ENCODE data around the gene SPATS2L.
"Not testable (repeated sequence)": the region's sequence is repeated elsewhere in the genome, so short reads cannot be mapped to it uniquely, and the experiment has no call there.

SPATS2L gene

DNA sequence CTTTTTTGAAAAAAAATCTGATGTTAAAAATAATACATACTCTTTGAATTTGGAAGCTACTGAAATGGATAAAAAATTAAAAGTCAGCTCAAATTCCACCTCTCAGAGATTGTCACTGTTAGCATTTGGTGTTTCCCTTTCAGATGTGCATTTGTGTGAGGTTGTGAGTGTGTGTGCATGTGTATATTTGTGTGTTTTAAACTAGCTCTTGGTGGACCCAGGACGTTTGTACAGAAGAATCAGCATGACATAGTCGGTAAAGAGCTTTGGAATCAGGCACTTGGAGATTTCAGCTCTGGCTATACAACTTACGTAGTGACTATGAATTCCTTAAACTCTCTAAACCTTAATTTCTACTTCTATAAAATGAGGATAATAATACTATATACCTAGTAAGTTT, 14.5 kb downstream of the SPATS2L start:
- no peak for DNase-seq (ENCODE audit: low spot score)

DNA sequence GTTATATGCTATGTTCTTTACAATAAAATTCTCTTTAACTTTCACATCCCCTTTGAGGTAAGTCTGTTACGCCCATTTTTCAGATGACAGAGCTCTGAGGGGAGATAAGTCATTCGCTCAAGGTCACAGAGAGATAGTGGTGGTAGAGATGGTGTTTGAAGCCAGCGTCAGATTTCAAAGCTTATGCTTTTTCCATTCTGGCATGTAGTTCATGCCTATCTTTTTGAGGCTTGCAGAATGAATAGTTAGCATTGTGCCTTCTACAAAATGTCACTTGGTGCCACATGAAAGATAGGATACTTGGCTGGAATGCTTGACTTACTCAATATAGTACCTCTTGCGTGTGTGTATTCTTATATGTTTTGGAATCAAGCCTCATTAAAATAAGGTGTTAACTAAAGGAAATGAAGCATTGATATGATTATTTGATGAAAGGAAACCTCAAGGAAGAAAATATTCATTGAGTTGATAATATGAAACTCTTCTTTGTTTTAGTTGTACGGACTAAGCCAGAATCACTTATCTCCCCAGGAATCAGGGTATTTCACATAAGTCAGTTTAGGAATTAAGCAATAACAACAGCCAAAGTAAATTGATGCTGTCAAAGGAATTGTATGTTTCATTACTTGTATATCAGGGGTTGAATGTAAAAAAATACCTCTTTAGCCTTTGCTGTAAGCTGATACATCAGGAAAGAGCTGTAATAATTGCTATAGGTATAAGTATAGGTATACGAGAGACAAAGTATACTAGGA, 15.5 kb downstream of the SPATS2L start:
- no peak for DNase-seq (ENCODE audit: low spot score)

DNA sequence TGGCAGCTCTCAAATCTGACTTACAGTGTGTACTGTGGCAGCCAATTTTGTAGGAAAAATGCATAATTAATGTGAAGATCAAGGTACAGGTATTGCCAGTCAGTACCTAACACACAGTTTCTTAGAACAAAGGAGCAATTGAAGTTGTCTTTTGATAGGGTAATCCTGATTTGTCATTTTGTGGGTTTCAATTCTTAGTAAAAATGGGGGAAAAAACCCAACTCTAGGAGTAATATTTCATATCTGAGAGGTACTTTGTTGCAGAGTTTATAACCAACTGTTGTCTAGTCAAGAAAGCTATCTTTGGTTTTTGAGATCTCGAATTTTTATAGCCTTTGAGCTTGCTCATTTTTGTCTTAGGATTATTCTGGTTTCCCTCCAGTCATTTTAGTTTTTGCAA, 16.1 kb downstream of the SPATS2L start:
- DNase-seq (ENCODE audit: low spot score): no peak

DNA sequence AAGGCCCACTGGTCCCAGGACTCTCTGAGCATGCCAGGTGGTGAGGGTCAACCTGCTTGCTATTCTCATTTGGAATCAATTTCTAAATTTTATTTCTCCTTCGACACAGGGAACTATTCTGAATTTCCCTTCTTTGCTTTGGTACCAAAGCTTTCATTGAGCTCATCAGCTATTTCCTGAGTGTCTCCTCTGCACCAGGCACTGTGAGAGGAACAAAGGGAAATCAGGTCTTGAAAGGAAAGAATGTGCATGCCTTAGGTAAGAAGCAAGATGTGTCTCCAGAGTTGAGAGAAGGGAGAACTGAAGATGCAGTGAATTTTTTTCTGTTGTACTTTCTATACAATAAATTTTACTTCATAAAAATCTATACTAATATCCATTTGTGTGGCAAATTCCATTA, 17.9 kb downstream of the SPATS2L start:
- DNase-seq (ENCODE audit: low spot score): no peak

DNA sequence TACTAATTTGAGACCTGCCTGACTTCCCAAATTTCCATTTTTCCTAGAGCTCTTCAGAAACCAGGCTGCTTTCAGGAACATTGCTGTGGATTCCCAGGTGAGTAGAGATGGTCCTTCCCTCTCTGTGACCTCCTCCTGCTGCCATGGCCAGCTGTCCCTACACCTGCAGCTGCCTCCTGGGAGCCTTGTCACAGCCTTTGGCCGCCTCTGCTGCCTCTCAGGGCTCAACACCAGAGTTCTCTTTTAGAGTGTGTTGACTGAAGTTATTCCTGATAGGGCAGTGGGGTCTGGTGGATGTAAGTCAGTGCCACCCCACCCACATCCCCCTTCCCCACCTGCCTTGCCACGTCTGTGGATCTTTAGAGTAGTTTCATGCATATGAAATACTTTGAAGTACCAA, 22.9 kb downstream of the SPATS2L start:
- no peak for DNase-seq (ENCODE audit: low spot score)

DNA sequence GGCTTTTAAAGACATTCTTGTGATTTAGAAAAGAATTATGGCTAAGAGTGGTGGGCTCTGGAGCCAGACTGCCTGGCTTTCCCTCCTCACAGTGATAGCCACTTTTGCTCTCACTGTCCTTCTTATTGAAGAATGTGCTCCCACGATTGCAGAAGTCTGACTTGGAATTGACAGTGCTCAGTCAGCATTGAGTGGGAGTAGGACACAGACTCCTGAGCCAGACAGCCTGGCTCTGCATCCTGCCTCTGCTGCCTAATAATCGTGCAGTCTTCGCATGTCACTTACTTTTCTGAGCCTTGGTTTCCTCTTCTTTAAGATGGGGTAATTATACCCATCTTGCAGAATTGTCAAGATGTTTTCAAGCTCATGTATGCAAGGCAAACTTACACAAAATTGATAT, 23.3 kb downstream of the SPATS2L start:
- no peak for DNase-seq (ENCODE audit: low spot score)

DNA sequence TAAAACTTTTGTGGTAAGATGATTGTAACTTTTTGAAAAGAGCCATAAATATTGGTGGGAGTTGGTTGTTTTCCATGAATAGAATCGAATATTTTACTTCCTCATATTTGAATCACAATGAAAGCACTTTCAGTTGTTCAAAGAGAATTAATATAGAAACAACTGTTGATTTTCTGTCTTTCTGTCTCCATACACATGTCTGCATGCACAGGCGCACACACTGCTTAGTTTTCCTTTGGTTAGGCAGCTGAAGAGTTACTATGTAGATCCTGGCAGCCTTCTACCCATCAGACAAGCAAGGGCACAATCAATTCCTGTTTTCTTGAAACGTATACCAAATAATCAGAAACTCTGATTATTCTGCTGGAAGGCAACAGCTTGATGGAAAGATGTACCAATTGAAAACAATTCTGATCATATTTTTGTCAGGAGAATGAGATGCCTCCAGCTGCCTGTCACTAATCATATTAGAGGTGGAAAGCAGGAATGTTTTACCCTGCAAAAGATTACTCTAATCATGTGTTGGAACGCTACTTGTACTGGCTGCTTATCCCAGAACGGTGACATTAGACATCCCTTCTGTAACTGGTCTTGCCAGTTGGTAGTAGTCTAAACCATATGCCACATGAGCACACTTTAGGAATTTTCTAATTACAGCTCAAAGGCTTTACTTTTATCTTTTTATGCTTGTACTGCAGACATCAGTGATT, 24.0 kb downstream of the SPATS2L start:
- DNase-seq (ENCODE audit: low spot score): no peak

DNA sequence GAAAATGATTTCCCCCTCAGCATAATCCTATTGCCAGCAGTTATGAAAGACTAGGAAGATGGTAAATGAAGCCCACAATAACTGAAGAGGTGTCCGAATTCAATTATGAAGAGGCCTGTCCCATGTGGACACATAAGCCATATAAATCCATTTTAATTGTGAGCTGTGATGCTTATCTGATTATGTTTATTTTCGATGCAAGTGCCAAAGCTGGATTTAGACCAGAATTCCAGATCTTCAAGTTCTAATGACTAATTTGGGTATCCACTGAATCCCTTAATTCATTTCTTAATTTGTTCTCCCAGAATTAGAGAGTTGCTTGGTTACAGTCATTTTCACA, 24.5 kb downstream of the SPATS2L start:
- no peak for DNase-seq (ENCODE audit: low spot score)

DNA sequence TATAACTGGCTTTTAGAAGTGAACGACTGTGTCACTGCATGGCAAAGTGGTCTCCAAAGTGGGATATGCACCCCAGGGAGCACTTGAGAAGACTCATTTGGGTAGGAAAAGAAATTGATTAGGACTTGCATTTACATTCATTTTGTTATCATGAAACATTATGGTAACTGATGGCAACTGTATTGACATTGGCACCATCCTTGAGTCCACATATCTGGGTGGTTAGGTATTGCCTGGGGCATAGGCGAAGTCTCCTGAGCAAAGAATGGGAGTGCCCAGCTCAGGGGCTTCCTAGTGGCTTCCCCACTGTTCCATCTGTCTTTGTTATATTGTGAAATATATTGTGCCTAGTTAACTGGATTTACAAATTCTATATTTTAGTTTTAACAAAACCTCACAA, 29.2 kb downstream of the SPATS2L start:
- no peak for DNase-seq (ENCODE audit: low spot score)

DNA sequence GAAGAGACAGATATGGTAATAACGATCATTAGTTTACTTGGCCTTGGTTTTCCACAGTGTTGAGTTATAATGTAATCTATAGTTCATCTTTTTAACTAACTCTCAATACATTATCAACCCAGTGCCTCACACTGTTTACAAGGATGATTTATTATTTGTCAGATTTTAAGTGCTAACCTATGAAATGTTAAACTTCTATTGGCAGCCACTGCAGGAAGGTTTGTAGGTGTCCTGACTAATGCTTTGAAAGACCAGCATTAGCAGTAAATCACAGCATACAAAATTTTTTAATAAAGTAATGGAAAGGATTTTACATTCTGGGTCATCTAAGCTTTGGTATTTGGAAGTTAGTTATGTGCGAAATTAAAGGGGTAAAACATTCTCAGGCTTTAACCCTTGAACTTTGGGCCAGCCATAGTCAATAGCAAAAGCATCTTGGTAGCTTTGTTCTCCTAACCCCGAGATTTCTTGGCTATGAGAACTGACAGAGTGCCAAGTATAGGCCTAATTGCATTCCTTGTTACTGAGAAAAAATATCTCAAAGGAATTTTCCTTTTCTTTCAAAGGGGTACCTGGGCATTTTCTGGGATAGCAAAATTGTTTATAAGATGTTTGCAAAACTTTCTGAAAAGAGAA, 30.6 kb downstream of the SPATS2L start:
- no peak for DNase-seq (ENCODE audit: low spot score)

DNA sequence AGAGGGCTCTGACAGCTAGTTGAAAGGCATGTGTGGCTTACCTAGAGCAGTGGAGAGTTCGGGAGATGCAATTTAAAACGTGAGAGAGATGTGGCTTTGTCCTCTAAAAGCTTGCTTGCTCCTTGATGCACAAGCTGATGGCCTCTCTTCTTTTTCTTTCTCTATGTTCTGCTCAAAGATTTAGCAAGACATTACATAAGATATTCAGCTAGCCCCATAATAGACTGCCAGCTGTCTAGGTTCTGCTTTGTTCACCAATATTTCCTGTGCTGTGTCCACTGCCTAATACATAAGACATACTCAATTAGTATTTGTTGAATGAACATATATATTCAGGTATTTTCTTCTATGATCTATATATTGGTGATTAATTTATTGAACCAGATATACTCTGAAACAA, 31.1 kb downstream of the SPATS2L start:
- DNase-seq (ENCODE audit: low spot score): no peak

DNA sequence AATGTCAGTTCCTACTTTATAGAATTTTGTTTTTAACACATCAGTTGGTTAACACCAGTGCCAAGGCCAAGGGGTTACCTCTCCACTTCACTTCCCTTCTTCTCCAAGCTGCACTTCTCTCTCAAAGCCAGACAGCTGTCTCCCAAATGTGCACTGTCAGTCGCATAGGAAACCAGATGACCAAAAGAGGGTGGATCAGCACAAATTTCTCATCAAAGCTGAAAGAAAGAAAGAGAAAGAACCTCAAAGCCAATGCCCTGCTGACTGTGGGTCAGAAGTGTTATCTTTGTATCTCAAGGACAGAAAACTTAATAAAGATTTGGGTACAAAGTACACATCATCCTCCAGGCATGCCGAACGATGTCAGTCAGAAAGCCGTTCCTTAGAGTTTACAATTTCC, 32.2 kb downstream of the SPATS2L start:
- no peak for DNase-seq (ENCODE audit: low spot score)

DNA sequence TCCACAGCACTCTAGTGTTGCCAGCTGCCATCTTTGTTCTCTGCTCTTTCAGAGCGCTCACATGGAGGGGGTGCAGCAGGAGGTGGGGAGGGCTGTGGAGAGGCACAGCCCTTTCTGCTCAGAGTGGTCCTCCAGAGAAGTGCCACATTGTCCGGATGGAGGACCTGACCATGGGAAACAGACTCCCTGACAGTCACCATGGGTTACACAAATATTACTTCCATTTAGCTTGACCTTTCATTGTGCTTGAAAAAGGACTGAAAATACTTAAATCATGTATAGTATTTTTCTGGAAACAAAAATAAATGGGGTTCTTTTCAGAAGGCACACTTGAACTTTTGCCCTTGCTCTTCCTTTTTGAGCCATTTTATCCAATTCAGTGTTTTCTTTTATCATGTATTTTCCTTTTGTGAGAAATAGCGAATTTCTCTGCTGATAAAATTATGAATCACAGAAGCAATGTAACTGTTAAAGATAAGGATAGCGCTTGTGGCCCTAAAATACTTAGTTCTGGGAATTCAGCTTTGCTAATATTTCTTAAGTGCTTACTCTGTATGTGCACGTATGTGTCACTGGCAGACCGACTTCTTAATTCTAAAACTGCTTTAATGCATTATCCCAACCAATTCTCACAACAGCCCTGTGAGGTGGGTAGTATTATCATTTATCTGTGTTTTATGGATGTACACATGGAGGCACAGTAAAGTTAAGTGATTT, 34.2 kb downstream of the SPATS2L start:
- no peak for DNase-seq (ENCODE audit: low spot score)

DNA sequence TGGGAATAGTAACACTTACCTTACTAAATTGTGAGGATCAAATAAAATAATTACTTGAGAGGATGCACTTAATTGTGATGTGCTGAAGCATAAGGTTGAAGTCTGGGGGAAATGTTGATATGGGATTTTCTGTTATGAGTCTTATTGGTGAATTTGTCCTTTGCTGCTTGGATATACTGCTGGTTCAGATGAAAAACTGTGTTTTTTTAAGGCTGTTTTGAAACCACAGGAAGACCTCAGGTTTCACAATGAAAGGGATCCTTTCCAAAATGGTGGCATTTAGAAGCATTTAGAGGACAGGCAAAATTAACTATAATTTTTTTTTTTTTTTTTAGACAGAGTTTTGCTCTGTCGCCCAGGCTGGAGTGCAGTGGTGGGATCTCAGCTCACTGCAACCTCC, 34.9 kb downstream of the SPATS2L start:
- no peak for DNase-seq (ENCODE audit: low spot score)

DNA sequence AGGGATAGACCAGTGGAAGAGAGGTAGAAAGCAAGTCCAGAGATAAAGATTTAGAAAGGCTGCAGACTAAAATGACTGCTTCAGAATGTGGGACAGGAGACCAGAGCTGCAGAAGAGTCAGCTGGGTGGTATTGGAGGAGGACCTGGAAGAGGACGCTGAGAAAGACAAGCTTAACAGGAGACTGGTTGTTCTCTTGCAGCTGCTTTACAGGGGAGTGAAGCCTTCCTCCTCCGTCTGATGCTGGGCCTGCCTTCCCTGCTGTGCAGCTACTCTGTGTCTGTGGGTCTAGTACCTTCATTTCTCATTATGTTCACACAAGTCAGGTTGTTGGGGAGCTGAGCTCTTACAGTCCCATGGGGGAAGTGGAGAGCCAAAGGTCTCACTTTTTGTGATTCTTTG, 35.7 kb downstream of the SPATS2L start:
- no peak for DNase-seq (ENCODE audit: low spot score)

DNA sequence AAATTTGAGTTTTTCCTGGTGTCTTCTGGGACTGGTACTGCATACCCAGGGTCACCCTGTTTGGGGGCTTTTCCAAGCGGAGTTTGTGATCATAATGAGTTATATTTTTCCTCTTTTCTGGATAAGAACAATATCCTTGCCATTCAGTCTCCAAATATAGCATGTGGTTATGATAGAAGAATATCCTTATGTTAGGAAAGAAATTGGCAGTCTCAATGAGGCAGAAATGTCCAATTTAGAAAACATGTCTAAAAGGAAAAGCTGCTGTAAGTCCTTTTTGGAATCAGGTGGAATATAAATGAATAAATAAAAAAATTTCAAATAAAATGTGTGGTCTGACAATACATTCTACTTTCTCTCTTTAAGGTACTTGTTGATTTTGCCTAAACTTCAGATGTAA, 36.2 kb downstream of the SPATS2L start:
- DNase-seq (ENCODE audit: low spot score): no peak

DNA sequence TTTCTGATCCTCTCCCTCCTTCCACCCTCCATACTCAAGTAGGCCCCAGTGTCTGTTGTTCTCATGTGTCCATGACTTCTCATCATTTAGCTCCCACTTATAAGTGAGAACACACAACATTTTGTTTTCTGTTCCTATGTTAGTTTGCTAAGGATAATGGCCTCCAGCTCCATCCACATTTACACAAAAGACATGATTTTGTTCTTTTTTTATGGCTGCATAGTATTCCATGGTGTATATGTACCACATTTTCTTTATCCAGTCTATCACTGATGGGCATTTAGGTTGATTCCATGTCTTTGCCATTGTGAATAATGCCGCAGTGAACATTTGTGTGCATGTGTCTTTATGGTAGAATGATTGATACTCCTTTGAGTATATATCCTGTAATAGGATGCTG, 37.7 kb downstream of the SPATS2L start:
- not testable (repeated sequence) for DNase-seq (ENCODE audit: low spot score)

DNA sequence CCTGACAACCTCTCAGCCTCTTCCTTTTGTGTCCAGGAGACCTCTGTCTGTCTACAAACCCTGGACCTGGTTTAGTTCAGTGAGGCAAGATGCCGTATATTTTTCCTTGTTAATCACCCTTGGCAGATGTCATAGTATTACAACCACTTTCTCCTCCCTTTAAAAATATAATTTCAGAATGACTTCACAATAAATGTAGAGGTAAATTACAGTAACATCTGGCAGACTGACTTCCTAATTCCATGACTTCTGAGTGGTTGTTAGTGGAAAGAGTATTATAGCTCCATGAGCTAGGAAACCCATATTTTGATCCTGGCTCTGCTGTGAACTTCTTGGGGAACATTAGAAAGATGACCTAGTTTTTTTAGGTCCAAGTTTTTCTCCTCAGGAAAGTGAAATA, 39.5 kb downstream of the SPATS2L start:
- DNase-seq (ENCODE audit: low spot score): no peak

DNA sequence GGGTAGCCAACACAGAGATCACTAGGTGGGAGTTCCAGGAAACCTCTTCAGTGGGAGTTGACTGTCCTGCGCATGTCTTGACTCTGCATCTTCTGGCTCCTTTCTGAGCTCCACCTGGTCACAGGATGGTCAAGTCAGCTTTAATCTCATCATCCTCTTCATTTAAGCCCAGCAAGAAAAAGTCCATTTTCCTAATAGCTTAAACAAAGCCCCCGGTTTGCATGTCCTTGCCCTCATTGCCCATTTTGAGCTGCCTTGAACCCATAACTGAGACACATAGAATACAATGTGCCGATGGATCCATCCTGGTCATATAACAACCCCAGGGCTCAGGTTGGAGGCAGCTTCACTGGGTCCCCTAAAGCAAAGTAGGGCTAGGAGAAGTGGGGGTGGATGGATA, 40.8 kb downstream of the SPATS2L start:
- DNase-seq (ENCODE audit: low spot score): no peak

DNA sequence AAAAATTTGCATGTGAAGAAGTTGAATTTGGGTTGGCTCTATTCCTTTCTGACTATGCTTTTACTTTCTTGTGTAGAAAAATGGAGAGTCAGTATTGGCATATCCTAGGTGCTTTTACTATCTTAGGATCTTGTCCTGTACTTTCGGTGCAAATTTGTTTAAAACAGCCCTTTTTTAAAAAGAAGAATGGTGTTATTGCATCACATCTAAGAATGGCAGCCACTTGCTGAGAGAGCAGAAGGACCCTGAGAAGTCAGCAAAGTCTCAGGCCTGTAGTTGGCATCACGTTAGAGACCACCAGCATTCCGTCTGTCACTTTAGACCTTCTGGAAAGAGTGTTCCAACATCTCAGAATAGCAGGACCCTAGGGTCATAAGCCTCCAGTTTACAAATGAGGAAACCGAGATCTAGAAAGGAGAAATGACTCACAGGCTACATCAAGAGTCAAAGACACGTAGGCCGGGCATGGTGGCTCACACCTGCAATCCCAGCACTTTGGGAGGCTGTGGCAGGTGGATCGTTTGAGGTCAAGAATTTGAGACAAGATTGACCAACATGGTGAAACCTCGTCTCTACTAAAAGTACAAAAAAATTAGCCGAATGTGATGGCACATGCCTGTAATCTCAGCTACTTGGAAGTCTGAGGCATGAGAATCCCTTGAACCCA, 42.5 kb downstream of the SPATS2L start:
- no peak for DNase-seq (ENCODE audit: low spot score)

DNA sequence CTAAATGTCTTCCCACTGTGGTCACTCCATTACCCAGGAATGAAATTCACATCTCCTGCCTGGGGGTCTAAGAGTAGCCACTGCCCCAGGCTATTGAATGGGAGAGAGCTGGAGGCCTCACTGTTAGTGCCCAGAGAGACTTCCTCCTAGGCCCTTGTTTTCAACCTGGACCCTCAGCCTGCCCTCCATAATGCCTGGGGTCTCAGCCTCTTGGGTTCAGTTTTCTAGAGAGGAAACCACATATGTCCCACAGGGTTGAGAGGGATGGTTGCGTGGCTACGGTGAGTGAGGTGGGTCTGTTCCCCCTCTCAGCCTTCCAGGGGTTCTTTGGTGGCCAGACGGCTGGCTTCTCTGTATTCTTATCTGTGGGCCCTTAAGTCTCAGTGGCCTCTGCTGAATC, 43.4 kb downstream of the SPATS2L start:
- DNase-seq (ENCODE audit: low spot score): no peak

DNA sequence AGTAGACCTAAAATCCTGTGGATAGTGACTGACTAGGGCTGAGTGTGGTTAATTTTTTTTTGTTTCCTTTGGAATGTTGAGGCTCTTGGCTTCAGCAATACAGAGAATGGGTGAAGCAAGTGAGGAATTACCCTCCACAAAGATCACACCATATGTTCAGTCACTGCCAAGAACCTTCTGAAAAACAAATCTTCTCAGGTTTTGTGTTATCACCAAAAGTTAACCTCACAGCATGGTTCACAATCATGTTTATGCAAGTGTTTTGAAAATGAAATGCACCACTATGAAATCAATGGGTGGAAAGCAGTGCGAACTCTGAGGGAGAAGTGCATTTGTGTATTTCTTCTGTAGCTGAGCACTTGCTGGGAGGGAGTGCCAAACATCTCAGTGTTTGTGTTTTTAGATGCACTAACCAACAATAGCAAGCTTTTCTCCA, 44.4 kb downstream of the SPATS2L start:
- DNase-seq (ENCODE audit: low spot score): no peak

All from iPS-NIHi11 (cell line).